HG03025 (cell line): ENCODE results near the gene CETP.
"Not testable (repeated sequence)": the region's sequence is repeated elsewhere in the genome, so short reads cannot be mapped to it uniquely, and the experiment has no call there.

ENCODE experiments used
- ATAC-seq: cut with Tn5 transposase; IDR thresholded peaks from one replicate; pipeline ENCODE4 v1.9.1; 2021; ENCODE audit warnings: mild to moderate bottlenecking, moderate library complexity; ENCODE audit not compliant: unreplicated experiment, low FRiP score

CETP gene

GRCh38 chr16:56993204-56993603 is 31.5 kb downstream of the CETP start:
- ATAC-seq = no peak

- ATAC-seq = no peak
Observed at GRCh38 chr16:56994311-56994710, 32.6 kb downstream of the CETP start.

GRCh38 chr16:56995136-56995805 is 33.5 kb downstream of the CETP start:
- ATAC-seq = no peak

GRCh38 chr16:56997264-56997663 is 35.5 kb downstream of the CETP start:
- ATAC-seq = no peak

GRCh38 chr16:56997931-56998330 is 36.2 kb downstream of the CETP start:
- no peak for ATAC-seq

- no peak for ATAC-seq
Observed at GRCh38 chr16:56998352-56998751, 36.6 kb downstream of the CETP start.

- ATAC-seq = no peak
Observed at GRCh38 chr16:56998861-56999260, 37.1 kb downstream of the CETP start.

GRCh38 chr16:56999409-57000270 is 37.9 kb downstream of the CETP start:
- no peak for ATAC-seq

- ATAC-seq = no peak
Observed at GRCh38 chr16:57000271-57001025, 38.7 kb downstream of the CETP start.

GRCh38 chr16:57001026-57001679 is 39.4 kb downstream of the CETP start:
- no peak for ATAC-seq

GRCh38 chr16:57003439-57004386 is 42.0 kb downstream of the CETP start:
- no peak for ATAC-seq

GRCh38 chr16:57004387-57005250 is 42.9 kb downstream of the CETP start:
- ATAC-seq = no peak

GRCh38 chr16:57005597-57005996 is 43.8 kb downstream of the CETP start:
- ATAC-seq = not testable (repeated sequence)

- ATAC-seq = no peak
Observed at GRCh38 chr16:57007050-57007449, 45.3 kb downstream of the CETP start.

GRCh38 chr16:57007530-57007929 is 45.8 kb downstream of the CETP start:
- no peak for ATAC-seq

GRCh38 chr16:57008440-57008839 is 46.7 kb downstream of the CETP start:
- no peak for ATAC-seq

GRCh38 chr16:57009643-57010170 is 48.0 kb downstream of the CETP start:
- no peak for ATAC-seq

- no peak for ATAC-seq
Observed at GRCh38 chr16:57012353-57012752, 50.6 kb downstream of the CETP start.
